ENCODE results near the gene IGDCC3. TPM values are rescaled to one million over a fixed set of nuclear protein-coding genes. Genes with fewer than 3 reads are reported as not detected.

IGDCC3 gene
- total and polyA plus RNA-seq, 2 donors (not counting 3 experiments of a cell fraction or from before 2014, with no cell fraction given): 0.03 TPM; not detected in 1

- Histone ChIP-seq H3K9me3 (replicated peaks; ENCODE audit: control insufficient read depth, insufficient read depth, low read length) (no peaks in the 10 kb centered on the region), H3K9me1 (replicated peaks; ENCODE audit: control insufficient read depth, extremely low read depth, insufficient read depth, low read length) (no peaks in the 10 kb centered on the region), H3K4me3 (replicated peaks in 1 of 3; ENCODE audit: insufficient read depth in 1 of 3, low read depth in 1 of 3, low read length in 3 of 3) (no peak overlapping the region), H2AFZ (ENCODE audit: low read depth, low read length) (no peak overlapping the region), H4K20me1 (replicated peaks; ENCODE audit: control insufficient read depth, extremely low read depth, insufficient read depth, low read length) (no peaks in the 10 kb centered on the region), H3K79me2 (ENCODE audit: control insufficient read depth, insufficient read depth, low read length) (no peaks in the 10 kb centered on the region), H3K4me1 (ENCODE audit: control insufficient read depth, extremely low read depth, insufficient read depth, low read length) (no peaks in the 10 kb centered on the region), H3K36me3 (ENCODE audit: control insufficient read depth in 2 of 2, extremely low read depth in 1 of 2, insufficient read depth in 2 of 2, low read length in 2 of 2) (no peaks in the 10 kb centered on the region), H3K9ac (replicated peaks; ENCODE audit: extremely low read depth, insufficient read depth, low read length) (no peak overlapping the region), H3K4me2 (ENCODE audit: insufficient read depth, low read length) (no peak overlapping the region), H3K27me3 (ENCODE audit: control insufficient read depth in 2 of 2, insufficient read depth in 2 of 2, low read length in 2 of 2) (peaks cover 8 to 17% of the 10 kb centered on the region in 2 experiments), H3K27ac (ENCODE audit: insufficient read depth, low read depth, low read length) (no peak overlapping the region)
- BruUV-seq (replicated peaks): no TSS peak
- ChIA-PET POLR2A (no interaction called here), CTCF (no interaction called here)
- intact Hi-C loops (cut with micrococcal nuclease): no loop called here
- FAIRE-seq: no peak
- DNase-seq (ENCODE audit: low read depth, low spot score): no peak
- dilution Hi-C loops (cut with MboI; ENCODE audit: extremely low pct_ligation_motif_present, low sequenced_read_pairs): no loop called here
- TF ChIP-seq EZH2 (IDR thresholded peaks at IDR 0.05; ENCODE audit: borderline replicate concordance, low read depth, low read length, severe bottlenecking): no peak
- no peak for TF ChIP-seq MYC (IDR thresholded peaks at IDR 0.05; ENCODE audit: low read depth, low read length)
- no peak for TF ChIP-seq GATA2 (IDR thresholded peaks at IDR 0.05; ENCODE audit: insufficient read depth, insufficient read length, low read depth, low read length)
- no peak for TF ChIP-seq CTCF (IDR thresholded peaks at IDR 0.05; ENCODE audit: extremely low read depth in 1 of 2, insufficient read depth in 1 of 2, low read depth in 1 of 2, low read length in 2 of 2)
- no peak for TF ChIP-seq FOS (IDR thresholded peaks at IDR 0.05; ENCODE audit: borderline replicate concordance, insufficient read depth, low read length)
- no peak for TF ChIP-seq JUN (IDR thresholded peaks at IDR 0.05; ENCODE audit: borderline replicate concordance, insufficient read depth, insufficient read length, low read depth)
- no peak for TF ChIP-seq POLR2A (IDR thresholded peaks at IDR 0.05; ENCODE audit: low read depth, low read length)
Observed at GRCh38 chr15:65402961-65403360, 25.2 kb upstream of the IGDCC3 start.
